Choroid plexus epithelial cell (primary cell): Measurements from ENCODE around the gene SELE.

Experiments used
- DNase-seq: peaks from one replicate; pipeline ENCODE4 v3.0.0-alpha.2; 2010; ENCODE audit warnings: low read depth
- H3K4me3 ChIP-seq: 2 replicates; pipeline ENCODE4 v1.5.1; 2011; ENCODE audit warnings: low read depth, mild to moderate bottlenecking, control low read depth, low read length, moderate library complexity
- TF ChIP-seq, protein P1 (sequence below): conservative IDR thresholded peaks from 2 replicates; pipeline ENCODE4 v1.5.1; 2011; ENCODE audit warnings: low read depth, mild to moderate bottlenecking, control low read depth, inconsistent platforms, low read length, moderate library complexity

SELE gene

DNA sequence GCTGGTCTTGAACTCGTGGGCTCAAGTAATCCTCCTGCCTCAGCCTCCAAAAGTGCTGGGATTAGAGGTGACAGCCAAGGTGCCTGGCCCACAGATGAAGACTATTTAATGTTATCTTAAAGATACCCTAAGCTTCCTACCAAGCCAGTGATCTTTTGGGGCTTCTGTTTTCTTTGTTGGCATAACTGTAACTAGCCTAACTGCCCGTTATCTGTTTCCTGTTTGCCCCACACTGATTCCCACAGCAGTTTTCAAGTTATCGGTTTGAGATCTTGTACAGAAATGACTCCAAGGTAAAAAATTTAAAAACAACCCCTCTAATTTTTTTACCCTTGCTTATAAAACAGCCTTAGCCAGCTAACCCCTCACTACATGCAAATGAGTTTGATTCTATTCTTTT, 34.9 kb downstream of the SELE start:
- no peak for DNase-seq
- H3K4me3 ChIP-seq, result no peak overlapping the region
- TF ChIP-seq, protein P1, sequence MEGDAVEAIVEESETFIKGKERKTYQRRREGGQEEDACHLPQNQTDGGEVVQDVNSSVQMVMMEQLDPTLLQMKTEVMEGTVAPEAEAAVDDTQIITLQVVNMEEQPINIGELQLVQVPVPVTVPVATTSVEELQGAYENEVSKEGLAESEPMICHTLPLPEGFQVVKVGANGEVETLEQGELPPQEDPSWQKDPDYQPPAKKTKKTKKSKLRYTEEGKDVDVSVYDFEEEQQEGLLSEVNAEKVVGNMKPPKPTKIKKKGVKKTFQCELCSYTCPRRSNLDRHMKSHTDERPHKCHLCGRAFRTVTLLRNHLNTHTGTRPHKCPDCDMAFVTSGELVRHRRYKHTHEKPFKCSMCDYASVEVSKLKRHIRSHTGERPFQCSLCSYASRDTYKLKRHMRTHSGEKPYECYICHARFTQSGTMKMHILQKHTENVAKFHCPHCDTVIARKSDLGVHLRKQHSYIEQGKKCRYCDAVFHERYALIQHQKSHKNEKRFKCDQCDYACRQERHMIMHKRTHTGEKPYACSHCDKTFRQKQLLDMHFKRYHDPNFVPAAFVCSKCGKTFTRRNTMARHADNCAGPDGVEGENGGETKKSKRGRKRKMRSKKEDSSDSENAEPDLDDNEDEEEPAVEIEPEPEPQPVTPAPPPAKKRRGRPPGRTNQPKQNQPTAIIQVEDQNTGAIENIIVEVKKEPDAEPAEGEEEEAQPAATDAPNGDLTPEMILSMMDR, result no peak

DNA sequence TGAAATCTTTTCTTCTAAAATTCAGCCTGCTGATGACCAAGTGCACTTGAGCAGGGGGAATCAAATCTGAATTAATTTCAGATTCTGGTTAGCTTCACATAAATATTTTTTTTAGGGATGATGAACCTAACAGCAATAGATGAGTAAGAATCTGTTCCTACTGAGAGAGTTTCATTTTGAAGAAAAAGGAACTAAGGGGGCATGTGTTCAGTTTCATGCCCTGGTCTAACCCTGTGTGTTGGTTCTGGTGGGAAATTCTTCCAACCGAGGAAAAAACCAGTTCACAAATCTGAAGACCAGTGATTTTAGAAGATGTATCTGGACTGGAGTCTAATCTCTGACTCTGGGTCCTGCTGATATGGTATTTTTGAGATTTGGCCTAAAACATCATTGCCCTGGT, 36.1 kb downstream of the SELE start:
- no peak for DNase-seq
- TF ChIP-seq, protein P1, result no peak
- no peak overlapping the region for H3K4me3 ChIP-seq

DNA sequence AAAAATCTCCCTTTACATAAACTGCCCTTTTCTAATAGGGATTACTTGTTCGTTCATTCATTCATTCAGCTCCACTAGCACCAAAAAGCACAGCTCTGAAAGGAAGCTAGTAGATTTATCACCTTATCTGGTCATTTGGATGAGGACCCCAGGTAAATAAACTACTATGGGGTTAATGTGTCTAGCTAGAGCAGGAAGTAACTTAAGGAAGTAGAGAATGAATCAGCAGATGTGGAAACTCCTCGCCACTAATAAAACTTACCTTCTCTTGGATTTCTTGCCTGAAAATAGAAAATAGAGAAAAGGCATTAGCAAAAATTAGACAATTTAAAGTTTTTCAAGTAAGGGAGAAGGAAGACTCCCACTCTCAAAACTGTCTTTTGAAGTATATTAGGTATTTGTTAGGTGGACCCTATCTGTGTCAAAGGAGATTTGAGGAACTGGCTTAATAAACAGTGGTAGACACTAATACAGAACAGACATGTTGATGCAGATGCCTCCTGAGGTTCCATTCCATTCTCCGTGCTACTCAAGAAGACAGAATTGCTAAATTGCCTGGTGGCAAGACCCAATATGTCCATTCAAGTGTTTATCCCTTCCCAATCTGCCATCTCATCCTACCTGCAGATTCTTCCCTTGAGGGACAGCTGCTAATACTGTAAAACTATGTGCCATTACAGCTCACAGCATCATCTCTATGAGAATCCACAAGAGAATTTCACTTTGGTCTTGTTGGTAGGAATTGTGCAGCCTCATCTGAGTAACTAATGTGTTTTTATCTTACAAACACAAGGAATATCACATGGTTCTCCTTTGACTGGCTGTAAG, 37.4 kb downstream of the SELE start:
- TF ChIP-seq, protein P1, result no peak
- no peak overlapping the region for H3K4me3 ChIP-seq
- DNase-seq, result no peak

DNA sequence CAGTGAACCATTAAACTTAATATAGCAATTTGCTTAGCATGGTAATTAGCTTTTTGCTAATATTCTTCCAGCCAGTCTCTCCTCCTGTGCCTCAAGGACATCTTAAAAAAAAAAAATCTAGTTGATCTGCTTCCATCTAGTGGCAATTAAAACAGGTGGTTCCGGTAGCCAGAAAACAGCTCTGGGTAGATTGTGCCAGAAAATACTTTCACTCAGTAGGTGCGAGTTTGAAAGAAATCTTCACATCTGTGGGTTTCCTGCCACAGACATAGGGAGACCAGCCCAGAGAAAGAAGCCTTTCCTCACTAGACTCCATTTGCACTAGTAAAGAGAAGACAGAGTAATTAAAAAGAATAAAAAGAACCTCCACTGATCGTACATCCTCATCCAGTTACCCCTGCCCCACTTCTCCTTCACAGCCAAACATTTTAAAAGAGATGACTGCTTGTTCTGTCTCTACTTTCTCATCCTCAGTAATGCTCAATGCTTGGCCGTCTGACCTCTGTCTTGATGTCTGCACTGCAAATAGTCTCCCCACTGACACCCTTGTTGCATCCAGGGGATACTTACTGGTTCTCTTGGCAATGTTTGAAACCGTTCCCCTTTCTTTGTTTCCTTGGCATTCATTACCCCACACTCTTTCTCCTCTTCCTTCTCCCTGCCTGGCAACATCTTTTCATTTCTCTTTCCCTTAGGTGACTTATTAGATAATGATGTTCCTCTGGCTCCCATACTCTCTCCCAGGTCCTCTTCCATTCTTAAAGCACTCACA, 39.4 kb downstream of the SELE start:
- TF ChIP-seq, protein P1, result no peak
- no peak for DNase-seq
- H3K4me3 ChIP-seq, result no peak overlapping the region

DNA sequence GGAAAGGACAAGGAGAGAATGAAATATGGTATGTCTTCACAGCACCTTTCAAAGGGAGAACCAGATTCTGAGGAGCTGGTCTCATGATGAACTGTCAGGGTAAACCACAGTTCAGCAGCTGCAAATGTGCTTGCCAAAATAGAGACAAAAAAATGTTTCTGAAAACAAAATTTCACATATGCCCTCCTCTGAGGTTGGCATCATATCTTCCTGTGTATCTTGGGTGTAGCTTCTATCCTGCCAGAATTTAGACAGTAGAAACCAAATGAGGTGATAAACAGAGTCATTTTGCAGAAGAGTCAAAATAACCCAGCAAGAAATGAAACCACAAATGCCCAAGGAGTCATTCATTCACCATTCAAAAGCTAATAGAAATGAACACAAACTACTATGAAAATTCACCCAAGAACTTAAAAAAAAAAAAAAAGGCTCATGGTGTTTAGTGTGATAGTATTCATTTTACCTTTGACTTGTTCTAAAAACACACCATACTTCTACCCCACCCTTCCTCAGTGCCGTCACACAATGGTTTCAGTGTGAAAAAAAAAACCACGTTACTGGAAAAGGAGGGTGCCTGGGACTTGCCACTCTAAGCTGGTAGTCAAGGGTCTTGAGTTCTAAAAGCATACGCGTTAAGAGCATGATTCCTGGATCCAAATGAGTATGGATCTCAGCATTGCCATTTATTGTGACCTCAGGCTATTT, 41.0 kb downstream of the SELE start:
- DNase-seq, result no peak
- H3K4me3 ChIP-seq, result no peak overlapping the region
- TF ChIP-seq, protein P1, result no peak

DNA sequence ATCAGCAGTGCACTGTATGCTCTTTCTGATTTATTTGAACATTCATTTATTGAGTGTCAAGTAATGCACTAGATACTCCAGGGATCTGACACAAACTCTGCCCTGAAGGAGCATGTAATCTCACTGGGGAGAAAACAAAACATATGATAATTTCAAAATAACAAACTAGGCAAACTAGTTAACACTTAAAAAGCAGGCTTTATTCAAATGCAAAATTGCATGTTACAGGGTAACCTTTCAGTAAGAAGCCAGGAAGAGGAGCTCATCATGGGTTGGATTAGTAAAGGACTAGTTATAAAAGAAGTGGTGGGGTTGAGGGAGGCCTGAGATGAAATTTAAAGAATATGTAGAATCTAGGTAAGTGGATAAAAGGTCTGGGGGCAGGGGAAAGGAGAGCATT, 43.4 kb downstream of the SELE start:
- no peak overlapping the region for H3K4me3 ChIP-seq
- TF ChIP-seq, protein P1, result no peak
- DNase-seq, result no peak
